ENCODE data around the gene ZFP36L2. TPM values are rescaled to one million over a fixed set of nuclear protein-coding genes. Genes with fewer than 3 reads are reported as not detected.

Gene ZFP36L2
- total RNA-seq, 1 experiment from 2014 or later, result 10.6 TPM

DNA sequence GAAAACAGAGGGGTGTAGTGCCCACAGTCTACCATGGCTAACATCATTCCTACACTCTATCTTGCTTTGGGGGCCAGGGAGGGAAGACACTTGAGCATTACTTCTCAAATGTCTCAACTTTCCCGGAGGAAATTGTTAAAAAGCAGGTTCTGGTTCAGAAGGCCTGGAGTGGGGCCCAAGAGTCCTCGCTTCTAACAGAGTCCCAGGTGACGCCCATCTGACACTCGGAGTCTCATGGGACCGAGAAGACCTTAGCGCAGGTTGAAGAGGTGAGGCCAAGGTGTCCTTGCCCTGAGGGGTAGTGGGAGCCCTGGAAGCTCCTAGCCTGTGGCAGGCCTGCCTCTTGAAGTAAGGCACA lies 40.1 kb downstream of the ZFP36L2 start:
- H3K36me3 ChIP-seq (ENCODE audit: insufficient read depth, low read length), result no peaks in the 10 kb centered on the region
- no peak overlapping the region for H3K4me2 ChIP-seq (ENCODE audit: low read depth, low read length, poor library complexity, severe bottlenecking)
- H3K4me3 ChIP-seq (ENCODE audit: low read length), result no peak overlapping the region
- no peak overlapping the region for H3K9ac ChIP-seq (ENCODE audit: low read length)
- no peaks in the 10 kb centered on the region for H3K4me1 ChIP-seq (ENCODE audit: low read length)
- no peak overlapping the region for H2AFZ ChIP-seq (ENCODE audit: low read length)
- DNase-seq, result no peak
- H3K9me2 ChIP-seq (replicated peaks; ENCODE audit: insufficient read depth, low read length), result no peaks in the 10 kb centered on the region
- no peaks in the 10 kb centered on the region for H4K20me1 ChIP-seq (ENCODE audit: insufficient read depth, low read depth, low read length)
- H3K27ac ChIP-seq (ENCODE audit: low read length), result no peak overlapping the region
- H3K9me3 ChIP-seq (ENCODE audit: low read length), result no peaks in the 10 kb centered on the region
- no peaks in the 10 kb centered on the region for H3K27me3 ChIP-seq (ENCODE audit: low read length)
- no peaks in the 10 kb centered on the region for H3K79me2 ChIP-seq (ENCODE audit: low read length)

DNA sequence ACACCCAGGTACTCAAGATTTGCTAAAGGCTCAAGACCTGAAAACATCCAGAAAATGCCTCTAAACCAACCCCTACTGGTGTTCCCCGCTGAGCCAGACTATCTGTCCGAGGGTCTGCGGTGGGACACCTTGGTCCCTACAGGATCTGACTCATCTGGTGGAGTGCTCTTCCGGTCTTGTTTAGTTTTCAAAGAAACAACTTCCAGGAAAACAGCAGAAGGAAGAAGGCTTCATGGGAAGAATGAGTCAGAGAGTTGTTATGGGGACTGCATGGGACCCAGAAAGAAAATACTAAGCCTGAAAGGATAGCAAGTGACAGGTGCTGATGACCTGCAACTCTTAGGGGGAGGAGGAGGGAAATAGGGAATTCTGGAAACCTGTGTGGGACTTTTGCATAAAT lies 41.3 kb downstream of the ZFP36L2 start:
- H3K4me1 ChIP-seq (ENCODE audit: low read length), result no peaks in the 10 kb centered on the region
- no peak overlapping the region for H3K9ac ChIP-seq (ENCODE audit: low read length)
- no peak overlapping the region for H3K4me2 ChIP-seq (ENCODE audit: low read depth, low read length, poor library complexity, severe bottlenecking)
- H3K79me2 ChIP-seq (ENCODE audit: low read length), result no peaks in the 10 kb centered on the region
- no peak overlapping the region for H3K4me3 ChIP-seq (ENCODE audit: low read length)
- no peak overlapping the region for H2AFZ ChIP-seq (ENCODE audit: low read length)
- no peak overlapping the region for H3K27ac ChIP-seq (ENCODE audit: low read length)
- no peaks in the 10 kb centered on the region for H4K20me1 ChIP-seq (ENCODE audit: insufficient read depth, low read depth, low read length)
- no peaks in the 10 kb centered on the region for H3K9me2 ChIP-seq (replicated peaks; ENCODE audit: insufficient read depth, low read length)
- no peaks in the 10 kb centered on the region for H3K9me3 ChIP-seq (ENCODE audit: low read length)
- H3K27me3 ChIP-seq (ENCODE audit: low read length), result no peaks in the 10 kb centered on the region
- H3K36me3 ChIP-seq (ENCODE audit: insufficient read depth, low read length), result no peaks in the 10 kb centered on the region
- no peak for DNase-seq

DNA sequence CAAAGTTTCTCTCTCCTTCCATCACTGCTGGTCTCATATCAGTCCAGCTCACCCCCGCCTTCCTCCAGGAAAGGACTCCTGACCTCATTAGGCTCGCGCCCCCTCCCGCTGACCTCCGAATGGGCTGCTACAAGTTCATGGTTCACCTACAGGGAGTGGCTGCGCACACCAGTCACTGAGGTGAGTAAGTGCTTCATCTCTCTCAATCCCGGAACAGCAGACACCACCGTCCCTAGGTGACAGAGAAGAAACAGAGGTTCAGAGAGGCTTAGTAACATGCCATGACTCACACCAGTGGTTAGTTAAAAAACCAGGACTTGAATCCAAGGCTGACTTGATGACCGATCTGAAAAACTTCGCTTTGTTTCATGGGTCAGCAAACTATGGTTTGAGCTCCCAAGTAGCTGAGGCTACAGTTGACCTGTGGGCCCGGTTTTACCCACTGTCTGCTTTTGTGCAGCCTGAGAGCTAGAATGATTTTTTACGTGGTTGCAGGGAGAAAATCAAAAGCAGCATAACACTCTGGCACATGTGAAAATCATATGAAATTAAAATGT lies 42.0 kb downstream of the ZFP36L2 start:
- Histone ChIP-seq H3K36me3 (ENCODE audit: insufficient read depth, low read length) (no peaks in the 10 kb centered on the region), H3K27me3 (ENCODE audit: low read length) (no peaks in the 10 kb centered on the region), H3K79me2 (ENCODE audit: low read length) (no peaks in the 10 kb centered on the region), H3K4me1 (ENCODE audit: low read length) (no peaks in the 10 kb centered on the region), H2AFZ (ENCODE audit: low read length) (no peak overlapping the region), H3K4me2 (ENCODE audit: low read depth, low read length, poor library complexity, severe bottlenecking) (no peak overlapping the region), H3K27ac (ENCODE audit: low read length) (no peak overlapping the region), H3K4me3 (ENCODE audit: low read length) (no peak overlapping the region), H3K9me2 (replicated peaks; ENCODE audit: insufficient read depth, low read length) (no peaks in the 10 kb centered on the region), H4K20me1 (ENCODE audit: insufficient read depth, low read depth, low read length) (no peaks in the 10 kb centered on the region), H3K9me3 (ENCODE audit: low read length) (no peaks in the 10 kb centered on the region), H3K9ac (ENCODE audit: low read length) (no peak overlapping the region)
- no peak for DNase-seq

GRCh38 chr2:43183743-43184142 lies 42.7 kb downstream of the ZFP36L2 start:
- no peaks in the 10 kb centered on the region for H3K27me3 ChIP-seq (ENCODE audit: low read length)
- H3K9me2 ChIP-seq (replicated peaks; ENCODE audit: insufficient read depth, low read length), result no peaks in the 10 kb centered on the region
- no peaks in the 10 kb centered on the region for H4K20me1 ChIP-seq (ENCODE audit: insufficient read depth, low read depth, low read length)
- H3K4me2 ChIP-seq (ENCODE audit: low read depth, low read length, poor library complexity, severe bottlenecking), result no peak overlapping the region
- no peak overlapping the region for H3K4me3 ChIP-seq (ENCODE audit: low read length)
- no peaks in the 10 kb centered on the region for H3K36me3 ChIP-seq (ENCODE audit: insufficient read depth, low read length)
- H3K9me3 ChIP-seq (ENCODE audit: low read length), result no peaks in the 10 kb centered on the region
- DNase-seq, result no peak
- H3K79me2 ChIP-seq (ENCODE audit: low read length), result no peaks in the 10 kb centered on the region
- no peak overlapping the region for H2AFZ ChIP-seq (ENCODE audit: low read length)
- H3K9ac ChIP-seq (ENCODE audit: low read length), result no peak overlapping the region
- H3K27ac ChIP-seq (ENCODE audit: low read length), result no peak overlapping the region
- no peaks in the 10 kb centered on the region for H3K4me1 ChIP-seq (ENCODE audit: low read length)

GRCh38 chr2:43180897-43181296 lies 45.5 kb downstream of the ZFP36L2 start:
- no peak overlapping the region for H2AFZ ChIP-seq (ENCODE audit: low read length)
- H3K4me2 ChIP-seq (ENCODE audit: low read depth, low read length, poor library complexity, severe bottlenecking), result no peak overlapping the region
- H3K9ac ChIP-seq (ENCODE audit: low read length), result no peak overlapping the region
- no peaks in the 10 kb centered on the region for H3K36me3 ChIP-seq (ENCODE audit: insufficient read depth, low read length)
- H3K4me3 ChIP-seq (ENCODE audit: low read length), result no peak overlapping the region
- DNase-seq, result no peak
- H3K79me2 ChIP-seq (ENCODE audit: low read length), result no peaks in the 10 kb centered on the region
- no peak overlapping the region for H3K27ac ChIP-seq (ENCODE audit: low read length)
- H3K27me3 ChIP-seq (ENCODE audit: low read length), result no peaks in the 10 kb centered on the region
- no peaks in the 10 kb centered on the region for H3K9me2 ChIP-seq (replicated peaks; ENCODE audit: insufficient read depth, low read length)
- H3K9me3 ChIP-seq (ENCODE audit: low read length), result no peaks in the 10 kb centered on the region
- H4K20me1 ChIP-seq (ENCODE audit: insufficient read depth, low read depth, low read length), result no peaks in the 10 kb centered on the region
- H3K4me1 ChIP-seq (ENCODE audit: low read length), result no peaks in the 10 kb centered on the region

DNA sequence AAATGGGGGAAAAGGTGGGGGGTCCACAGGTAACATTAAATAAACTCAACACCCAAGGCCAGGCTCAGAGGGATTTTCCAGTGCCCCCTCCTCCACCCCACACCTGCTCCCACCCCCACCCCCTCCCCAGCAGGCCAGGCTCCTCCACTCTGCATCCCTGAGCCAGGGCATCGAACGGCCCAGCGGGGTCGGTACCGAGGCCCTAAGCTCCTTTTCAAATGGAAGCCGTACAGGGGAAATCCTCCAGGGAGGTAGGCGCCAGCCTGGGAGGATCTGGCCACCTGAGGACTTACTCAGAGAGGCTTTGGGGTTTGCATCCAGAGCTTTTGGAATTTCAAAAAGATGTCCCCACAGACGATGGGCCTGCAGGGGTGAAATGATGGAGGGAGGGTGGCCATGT lies 46.5 kb downstream of the ZFP36L2 start:
- Histone ChIP-seq H3K9me3 (ENCODE audit: low read length) (no peaks in the 10 kb centered on the region), H3K9ac (ENCODE audit: low read length) (no peak overlapping the region), H3K4me3 (ENCODE audit: low read length) (no peak overlapping the region), H2AFZ (ENCODE audit: low read length) (no peak overlapping the region), H3K9me2 (replicated peaks; ENCODE audit: insufficient read depth, low read length) (no peaks in the 10 kb centered on the region), H3K4me2 (ENCODE audit: low read depth, low read length, poor library complexity, severe bottlenecking) (no peak overlapping the region), H4K20me1 (ENCODE audit: insufficient read depth, low read depth, low read length) (no peaks in the 10 kb centered on the region), H3K79me2 (ENCODE audit: low read length) (no peaks in the 10 kb centered on the region), H3K36me3 (ENCODE audit: insufficient read depth, low read length) (no peaks in the 10 kb centered on the region), H3K27ac (ENCODE audit: low read length) (no peak overlapping the region), H3K27me3 (ENCODE audit: low read length) (no peaks in the 10 kb centered on the region), H3K4me1 (ENCODE audit: low read length) (no peaks in the 10 kb centered on the region)
- no peak for DNase-seq

DNA sequence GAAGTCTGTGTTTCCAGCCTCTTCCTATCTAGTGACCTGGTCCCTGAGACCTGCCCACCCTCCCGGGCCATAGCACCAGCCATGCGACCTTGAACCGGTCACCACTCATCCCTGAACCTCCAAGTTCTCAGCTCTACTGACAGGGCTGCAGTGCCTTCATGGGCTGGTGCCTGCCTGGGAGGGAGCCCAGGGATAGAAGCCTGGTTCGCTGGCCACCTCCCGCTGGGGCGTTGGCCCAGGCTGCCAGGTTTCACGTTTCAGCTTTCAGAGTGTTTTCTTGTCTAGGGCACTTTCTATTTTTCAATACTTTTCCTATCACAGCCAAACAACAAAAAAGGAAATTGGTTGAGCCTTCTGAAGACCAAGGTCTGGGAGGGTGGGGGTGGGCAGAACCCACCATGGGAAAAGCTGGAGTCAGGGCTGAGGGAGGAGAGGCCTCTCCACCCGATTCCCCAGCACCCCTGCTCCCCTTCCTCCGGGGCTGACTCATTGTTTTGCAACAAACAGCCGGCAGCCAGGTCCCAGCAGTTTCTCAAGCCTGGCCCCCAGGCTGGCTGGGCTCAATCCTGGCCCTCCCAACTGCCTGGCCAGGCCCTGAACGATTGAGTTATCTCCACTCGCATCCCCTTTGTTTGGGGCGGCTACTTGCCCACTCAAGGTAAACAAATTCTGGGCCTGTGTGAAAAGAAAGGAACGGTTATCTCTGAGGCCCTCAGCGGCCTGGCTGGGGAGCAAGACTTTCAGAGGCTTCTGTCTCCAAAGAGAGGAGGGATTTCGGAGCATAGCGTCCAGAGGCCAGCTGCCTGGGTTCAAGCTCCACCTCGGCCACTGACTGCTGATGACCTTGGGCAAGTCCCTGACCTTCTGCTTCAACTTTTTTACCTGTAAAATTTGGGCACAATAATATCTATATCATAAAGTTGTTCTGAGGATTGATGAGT lies 47.5 kb downstream of the ZFP36L2 start:
- no peaks in the 10 kb centered on the region for H3K9me3 ChIP-seq (ENCODE audit: low read length)
- DNase-seq, result no peak
- H3K4me2 ChIP-seq (ENCODE audit: low read depth, low read length, poor library complexity, severe bottlenecking), result no peak overlapping the region
- no peak overlapping the region for H3K27ac ChIP-seq (ENCODE audit: low read length)
- H3K27me3 ChIP-seq (ENCODE audit: low read length), result no peaks in the 10 kb centered on the region
- no peaks in the 10 kb centered on the region for H3K9me2 ChIP-seq (replicated peaks; ENCODE audit: insufficient read depth, low read length)
- H3K4me3 ChIP-seq (ENCODE audit: low read length), result no peak overlapping the region
- H3K4me1 ChIP-seq (ENCODE audit: low read length), result peaks cover 4% of the 10 kb centered on the region
- no peak overlapping the region for H3K9ac ChIP-seq (ENCODE audit: low read length)
- no peaks in the 10 kb centered on the region for H4K20me1 ChIP-seq (ENCODE audit: insufficient read depth, low read depth, low read length)
- H3K36me3 ChIP-seq (ENCODE audit: insufficient read depth, low read length), result no peaks in the 10 kb centered on the region
- H2AFZ ChIP-seq (ENCODE audit: low read length), result no peak overlapping the region
- no peaks in the 10 kb centered on the region for H3K79me2 ChIP-seq (ENCODE audit: low read length)

DNA sequence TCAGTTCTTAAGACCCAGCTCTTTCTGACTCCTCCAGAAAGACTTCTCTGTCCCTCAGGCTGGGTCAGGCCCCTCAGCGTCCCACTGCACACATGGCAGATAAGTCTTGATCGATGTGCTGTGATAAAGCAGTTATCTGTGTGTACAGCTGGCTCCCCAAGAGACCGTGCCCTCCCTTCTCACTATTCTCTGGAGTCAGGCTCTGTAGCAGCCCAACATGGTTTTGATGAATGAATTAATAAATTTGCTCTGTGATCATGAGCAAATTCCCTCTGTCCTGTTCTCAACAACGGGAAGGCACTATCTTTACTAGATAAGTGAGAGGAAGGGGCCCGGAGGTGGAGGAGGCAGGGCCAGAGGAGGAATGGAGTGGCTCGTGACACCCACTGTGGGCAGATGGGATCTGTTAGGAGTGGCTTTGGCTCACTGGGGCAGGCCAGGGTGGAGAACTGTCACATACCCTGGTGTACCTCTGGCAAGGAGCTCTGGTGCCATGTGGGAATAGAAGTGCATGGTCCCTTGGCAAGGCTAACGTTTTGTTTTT lies 48.3 kb downstream of the ZFP36L2 start:
- Histone ChIP-seq H3K79me2 (ENCODE audit: low read length) (no peaks in the 10 kb centered on the region), H4K20me1 (ENCODE audit: insufficient read depth, low read depth, low read length) (no peaks in the 10 kb centered on the region), H3K27me3 (ENCODE audit: low read length) (no peaks in the 10 kb centered on the region), H3K4me2 (ENCODE audit: low read depth, low read length, poor library complexity, severe bottlenecking) (no peak overlapping the region), H3K4me3 (ENCODE audit: low read length) (no peak overlapping the region), H3K27ac (ENCODE audit: low read length) (no peak overlapping the region), H3K36me3 (ENCODE audit: insufficient read depth, low read length) (no peaks in the 10 kb centered on the region), H3K9me2 (replicated peaks; ENCODE audit: insufficient read depth, low read length) (no peaks in the 10 kb centered on the region), H3K9me3 (ENCODE audit: low read length) (no peaks in the 10 kb centered on the region), H2AFZ (ENCODE audit: low read length) (no peak overlapping the region), H3K9ac (ENCODE audit: low read length) (no peak overlapping the region), H3K4me1 (ENCODE audit: low read length) (peaks cover 4% of the 10 kb centered on the region)
- DNase-seq, result no peak

Measured in Karpas-422 (cell line).